ENCODE measurements around the gene CTNNA3. TPM values are rescaled to one million over a fixed set of nuclear protein-coding genes. Genes with fewer than 3 reads are reported as not detected.

Gene CTNNA3
- total and polyA plus RNA-seq, 2 of the 4 experiments (the other 2 are of a cell fraction), result 0.19 to 0.90 TPM

GRCh38 chr10:66277481-66277880 is 1418.5 kb downstream of the CTNNA3 start:
- CTCF ChIA-PET, result no interaction called here

More at GRCh38 chr10:66277481-66277880, 1418.5 kb downstream of the CTNNA3 start:
- Histone ChIP-seq H3K27me3 (ENCODE audit: control insufficient read depth, insufficient read depth, low read length) (no peaks in the 10 kb centered on the region), H4K20me1 (ENCODE audit: insufficient read depth, low read length) (no peaks in the 10 kb centered on the region), H2AK5ac (ENCODE audit: low read depth, low read length) (no peak overlapping the region), H3K9me1 (ENCODE audit: insufficient read depth, low read length) (no peaks in the 10 kb centered on the region), H4K5ac (ENCODE audit: low read depth, low read length) (no peak overlapping the region), H3K4me3 (ENCODE audit: insufficient read depth, low read depth, low read length) (no peak overlapping the region), H3K9me3 (ENCODE audit: control insufficient read depth, insufficient read depth, low read length) (no peaks in the 10 kb centered on the region; the same call in 1 of the 2 replicates), H2AFZ (replicated peaks; ENCODE audit: low read length, poor library complexity) (no peak overlapping the region), H2BK120ac (ENCODE audit: low read depth, low read length) (no peak overlapping the region), H2BK15ac (ENCODE audit: low read depth, low read length) (no peak overlapping the region), H2AK9ac (replicated peaks; ENCODE audit: low read depth, low read length, poor library complexity) (no peak overlapping the region), H3K4me2 (ENCODE audit: low read depth, low read length) (no peak overlapping the region), H2BK20ac (ENCODE audit: low read depth, low read length) (no peak overlapping the region), H3K23ac (ENCODE audit: low read depth, low read length) (no peak overlapping the region), H3K18ac (ENCODE audit: low read depth, low read length) (no peak overlapping the region), H3K27ac (ENCODE audit: insufficient read depth, low read length) (no peak overlapping the region), H3K9ac (ENCODE audit: low read depth, low read length) (no peak overlapping the region), H3K4me1 (ENCODE audit: control insufficient read depth, insufficient read depth, low read length) (no peaks in the 10 kb centered on the region), H4K8ac (ENCODE audit: low read depth in 2 of 2, low read length in 2 of 2) (no peak overlapping the region), H2BK5ac (ENCODE audit: low read depth, low read length, poor library complexity, severe bottlenecking) (no peak overlapping the region), H3K36me3 (ENCODE audit: control insufficient read depth, insufficient read depth, low read length) (no peaks in the 10 kb centered on the region), H4K91ac (ENCODE audit: insufficient read depth, low read depth, low read length) (no peak overlapping the region), H3K56ac (ENCODE audit: extremely low read depth, insufficient read depth, low read length) (no peak overlapping the region), H3K14ac (replicated peaks; ENCODE audit: low read depth, low read length) (no peak overlapping the region), H3K4ac (ENCODE audit: low read depth, low read length) (no peak overlapping the region), H3K79me1 (ENCODE audit: low read depth in 1 of 2, low read length in 2 of 2) (no peaks in the 10 kb centered on the region)
- in situ Hi-C loops (cut with MboI; ENCODE audit: low sequenced_read_pairs) (no loop called here), intact Hi-C loops (cut with micrococcal nuclease) (no loop called here), dilution Hi-C loops (cut with HindIII; ENCODE audit: low sequenced_read_pairs, unreplicated experiment) (no loop called here)
- ATAC-seq (ENCODE audit: low read depth), result no peak
- POLR2A ChIA-PET (ENCODE audit: unreplicated experiment), result no interaction called here
- DNase-seq, result no peak
- WGBS, 2 experiments (ENCODE audit: extremely low coverage in 2 of 2, insufficient read length in 1 of 2), result no CpG with 5 or more reads among the region's 4 CpGs
- BruUV-seq (replicated peaks), result no TSS peak
- no peak for TF ChIP-seq ELK1 (IDR thresholded peaks at IDR 0.05; ENCODE audit: borderline replicate concordance, low read depth, low read length)
- no peak for TF ChIP-seq CHD1 (IDR thresholded peaks at IDR 0.05; ENCODE audit: low read depth, low read length)
- no peak for TF ChIP-seq NFE2L2 (IDR thresholded peaks at IDR 0.05; ENCODE audit: low read depth, low read length)
- no peak for TF ChIP-seq RCOR1 (IDR thresholded peaks at IDR 0.05; ENCODE audit: insufficient replicate concordance, low read length)
- TF ChIP-seq CTCF (conservative IDR thresholded peaks at IDR 0.05; ENCODE audit: low read depth, low read length), result no peak
- no peak for TF ChIP-seq CEBPB (IDR thresholded peaks at IDR 0.05; ENCODE audit: low read depth, low read length)
- no peak for TF ChIP-seq BHLHE40 (IDR thresholded peaks at IDR 0.05; ENCODE audit: low read depth, low read length)
- TF ChIP-seq MAFK (IDR thresholded peaks at IDR 0.05; ENCODE audit: low read depth, low read length), result no peak
- TF ChIP-seq MXI1 (IDR thresholded peaks at IDR 0.05; ENCODE audit: borderline replicate concordance, low read depth, low read length), result no peak
- no peak for TF ChIP-seq RFX5 (IDR thresholded peaks at IDR 0.05; ENCODE audit: low read depth, low read length)
- TF ChIP-seq POLR2A (IDR thresholded peaks at IDR 0.05; ENCODE audit: low read depth, low read length), result no peak
- TF ChIP-seq MAZ (IDR thresholded peaks at IDR 0.05; ENCODE audit: borderline replicate concordance, low read depth, low read length), result no peak
- TF ChIP-seq RAD21 (IDR thresholded peaks at IDR 0.05; ENCODE audit: low read length), result no peak
- TF ChIP-seq SMC3 (IDR thresholded peaks at IDR 0.05; ENCODE audit: low read depth, low read length), result no peak
- TF ChIP-seq USF2 (IDR thresholded peaks at IDR 0.05; ENCODE audit: low read depth, low read length), result no peak
- no peak for TF ChIP-seq FOS (IDR thresholded peaks at IDR 0.05; ENCODE audit: low read depth, low read length)
